ENCODE measurements around the gene MYO7B. TPM values are rescaled to one million over a fixed set of nuclear protein-coding genes. Genes with fewer than 3 reads are reported as not detected.

Gene MYO7B
- polyA plus RNA-seq, 2 of the 4 experiments (the other 2 are of a cell fraction): 0.04 to 0.09 TPM

DNA sequence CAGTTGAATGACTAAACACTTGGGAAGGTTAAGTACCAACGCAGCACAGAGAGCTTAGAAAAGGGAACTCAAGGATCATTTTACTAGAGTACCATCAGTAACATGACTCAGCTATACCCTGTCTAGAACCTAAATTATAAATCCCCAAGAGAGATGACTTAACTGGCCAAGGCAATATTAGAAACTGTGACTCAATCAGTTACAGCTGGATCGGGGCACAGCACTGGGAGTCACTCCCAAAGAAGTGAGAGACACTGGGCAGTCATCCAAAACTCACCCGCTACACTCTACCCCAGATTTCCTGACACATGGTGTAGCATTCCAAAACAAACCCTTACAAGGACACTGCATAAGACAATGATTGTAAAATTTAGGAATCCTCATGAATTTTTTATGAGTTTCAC is 26.9 kb upstream of the MYO7B start:
- Histone ChIP-seq H3K4me1 (peaks cover 64% of the 10 kb centered on the region), H3K4me3 (0 out of 3 replicates have a peak overlapping the region, but pooled peaks have one; percentile 10), H3K9me3 (no peaks in the 10 kb centered on the region), H3K27ac (peak overlapping the region; percentile 68 to 81; a peak in 5 of 6 replicates), H3K4me2 (peak overlapping the region; percentile 71)
- TF ChIP-seq MAX (IDR thresholded peaks at IDR 0.05): peak; percentile 66; the same call in 1 of the 2 replicates
- TF ChIP-seq GATA3 (IDR thresholded peaks at IDR 0.05; ENCODE audit: borderline replicate concordance): peak; percentile 72; the same call in 1 of the 2 replicates
- peak; percentile 83 for TF ChIP-seq JUNB (IDR thresholded peaks at IDR 0.05)
- peak in 1 of 2 experiments; percentile 77; a peak in 3 of 4 replicates for TF ChIP-seq CEBPB (IDR thresholded peaks at IDR 0.05)
- TF ChIP-seq JUN (IDR thresholded peaks at IDR 0.05): peak; percentile 42 to 64; a peak in 1 of 5 replicates
- TF ChIP-seq, protein P1, sequence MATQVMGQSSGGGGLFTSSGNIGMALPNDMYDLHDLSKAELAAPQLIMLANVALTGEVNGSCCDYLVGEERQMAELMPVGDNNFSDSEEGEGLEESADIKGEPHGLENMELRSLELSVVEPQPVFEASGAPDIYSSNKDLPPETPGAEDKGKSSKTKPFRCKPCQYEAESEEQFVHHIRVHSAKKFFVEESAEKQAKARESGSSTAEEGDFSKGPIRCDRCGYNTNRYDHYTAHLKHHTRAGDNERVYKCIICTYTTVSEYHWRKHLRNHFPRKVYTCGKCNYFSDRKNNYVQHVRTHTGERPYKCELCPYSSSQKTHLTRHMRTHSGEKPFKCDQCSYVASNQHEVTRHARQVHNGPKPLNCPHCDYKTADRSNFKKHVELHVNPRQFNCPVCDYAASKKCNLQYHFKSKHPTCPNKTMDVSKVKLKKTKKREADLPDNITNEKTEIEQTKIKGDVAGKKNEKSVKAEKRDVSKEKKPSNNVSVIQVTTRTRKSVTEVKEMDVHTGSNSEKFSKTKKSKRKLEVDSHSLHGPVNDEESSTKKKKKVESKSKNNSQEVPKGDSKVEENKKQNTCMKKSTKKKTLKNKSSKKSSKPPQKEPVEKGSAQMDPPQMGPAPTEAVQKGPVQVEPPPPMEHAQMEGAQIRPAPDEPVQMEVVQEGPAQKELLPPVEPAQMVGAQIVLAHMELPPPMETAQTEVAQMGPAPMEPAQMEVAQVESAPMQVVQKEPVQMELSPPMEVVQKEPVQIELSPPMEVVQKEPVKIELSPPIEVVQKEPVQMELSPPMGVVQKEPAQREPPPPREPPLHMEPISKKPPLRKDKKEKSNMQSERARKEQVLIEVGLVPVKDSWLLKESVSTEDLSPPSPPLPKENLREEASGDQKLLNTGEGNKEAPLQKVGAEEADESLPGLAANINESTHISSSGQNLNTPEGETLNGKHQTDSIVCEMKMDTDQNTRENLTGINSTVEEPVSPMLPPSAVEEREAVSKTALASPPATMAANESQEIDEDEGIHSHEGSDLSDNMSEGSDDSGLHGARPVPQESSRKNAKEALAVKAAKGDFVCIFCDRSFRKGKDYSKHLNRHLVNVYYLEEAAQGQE (IDR thresholded peaks at IDR 0.05): no peak
- peak; percentile 69; the same call in 1 of the 2 replicates for TF ChIP-seq FOSL2 (IDR thresholded peaks at IDR 0.05)
- TF ChIP-seq FOSL2 (CRISPR knock-in tag; IDR thresholded peaks at IDR 0.05): peak; percentile 89
- TF ChIP-seq, protein P2, sequence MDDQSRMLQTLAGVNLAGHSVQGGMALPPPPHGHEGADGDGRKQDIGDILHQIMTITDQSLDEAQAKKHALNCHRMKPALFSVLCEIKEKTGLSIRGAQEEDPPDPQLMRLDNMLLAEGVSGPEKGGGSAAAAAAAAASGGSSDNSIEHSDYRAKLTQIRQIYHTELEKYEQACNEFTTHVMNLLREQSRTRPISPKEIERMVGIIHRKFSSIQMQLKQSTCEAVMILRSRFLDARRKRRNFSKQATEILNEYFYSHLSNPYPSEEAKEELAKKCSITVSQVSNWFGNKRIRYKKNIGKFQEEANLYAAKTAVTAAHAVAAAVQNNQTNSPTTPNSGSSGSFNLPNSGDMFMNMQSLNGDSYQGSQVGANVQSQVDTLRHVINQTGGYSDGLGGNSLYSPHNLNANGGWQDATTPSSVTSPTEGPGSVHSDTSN (IDR thresholded peaks at IDR 0.05): 0 out of 2 replicates have a peak, but pooled peaks have one; percentile 51
- no peak for TF ChIP-seq RNF2 (IDR thresholded peaks at IDR 0.05; ENCODE audit: borderline replicate concordance, low read depth)
- TF ChIP-seq NFE2L2 (conservative IDR thresholded peaks at IDR 0.05; ENCODE audit: low read length): peak; percentile 41; the same call in 1 of the 2 replicates
- peak; percentile 92 for TF ChIP-seq MAFK (IDR thresholded peaks at IDR 0.05; ENCODE audit: partially characterized antibody)
- DNase-seq (ENCODE audit: low read depth in 1 of 2, low spot score in 1 of 2) (peak; percentile 87 to 91), ATAC-seq (peak; percentile 92), FAIRE-seq (peak; percentile 70)
- ChIA-PET POLR2A (interaction anchor here (1.0 to 3.6 kb wide), 3 partner anchors 18 to 214 kb away, joined by 3 to 25 read pairs (median 3); partner anchors contain the start of genes ERCC3 and IWS1), CTCF (interaction anchor here (1.0 to 3.0 kb wide), 4 partner anchors 10 to 187 kb away, joined by 5 to 10 read pairs (median 6); no protein-coding TSS in a partner anchor)
- WGBS (ENCODE audit: missing lambda C conversion rate): 0% methylated on average over 3 of the region's 3 CpGs

DNA sequence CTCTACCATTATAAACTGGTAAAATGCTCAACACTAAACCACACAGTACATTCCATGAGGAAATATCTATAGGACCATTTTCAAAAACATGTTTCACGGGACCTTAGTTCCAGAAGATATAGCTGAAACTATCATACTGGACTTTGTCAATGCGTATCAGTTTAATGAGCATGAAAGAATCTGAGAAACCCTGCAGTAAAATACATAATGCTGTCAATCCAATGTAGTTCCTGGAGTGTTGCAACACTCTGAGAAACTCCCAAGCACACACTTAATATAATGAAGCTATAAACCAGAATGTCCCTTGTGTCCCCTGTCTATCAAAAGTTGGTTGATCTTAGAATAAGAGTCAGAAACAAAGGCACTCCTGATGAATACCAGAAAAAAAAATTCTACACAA is 25.4 kb upstream of the MYO7B start:
- DNase-seq (ENCODE audit: low read depth in 1 of 2, low spot score in 1 of 2): no peak
- POLR2A ChIA-PET: interaction anchor here (3.6 kb wide), 1 partner anchor 17 kb away, joined by 25 read pairs; the partner anchor contains the start of gene IWS1
- 85% methylated on average over 2 of the region's 2 CpGs for WGBS (ENCODE audit: missing lambda C conversion rate)
- no peak for FAIRE-seq
- Histone ChIP-seq H3K9me3 (no peaks in the 10 kb centered on the region), H3K4me3 (no peak overlapping the region), H3K4me1 (peaks cover 66% of the 10 kb centered on the region), H3K4me2 (peak overlapping the region; percentile 71; the same call in 2 of the 3 replicates), H3K27ac (no peak overlapping the region; a peak in 1 of 6 replicates)
- CTCF ChIA-PET: interaction anchor here (0.6 to 1.3 kb wide), 3 partner anchors 127 to 299 kb away, joined by 3 to 4 read pairs (median 3); no protein-coding TSS in a partner anchor
- peak; percentile 73 to 74; a peak in 3 of 4 replicates for TF ChIP-seq CEBPB (IDR thresholded peaks at IDR 0.05)
- no peak for TF ChIP-seq RNF2 (IDR thresholded peaks at IDR 0.05; ENCODE audit: borderline replicate concordance, low read depth)
- no peak for TF ChIP-seq JUNB (IDR thresholded peaks at IDR 0.05)
- ATAC-seq: no peak

DNA sequence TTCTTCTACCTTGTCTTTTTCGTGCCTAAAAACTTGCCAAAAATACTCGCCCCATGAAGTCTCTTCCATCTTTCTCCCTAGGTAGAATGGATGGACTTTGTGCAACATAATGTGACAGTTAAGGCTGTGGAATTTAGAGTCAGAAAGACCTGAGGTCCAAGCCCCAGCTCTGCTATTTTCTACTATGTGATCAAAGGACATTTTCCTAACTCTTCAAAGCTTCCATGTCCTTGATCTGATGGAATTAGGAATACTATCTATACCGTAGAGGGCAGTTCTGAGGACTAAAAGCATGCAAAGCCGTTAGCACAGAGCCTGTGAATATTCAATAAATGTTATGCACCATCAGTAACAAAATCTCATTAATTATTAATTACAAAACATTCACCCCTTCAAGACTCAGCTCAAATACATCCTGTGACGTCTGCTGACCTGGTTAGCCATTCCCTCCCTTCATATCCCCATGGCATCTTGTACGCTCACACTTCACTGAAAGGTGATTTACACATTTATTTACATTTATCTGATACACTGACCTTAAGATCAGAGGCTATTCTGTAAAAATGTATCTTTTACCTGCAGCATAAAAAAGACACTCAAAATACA is 24.3 kb upstream of the MYO7B start:
- H3K9me3 ChIP-seq: no peaks in the 10 kb centered on the region
- TF ChIP-seq RCOR1 (IDR thresholded peaks at IDR 0.05; ENCODE audit: low read depth, low read length): no peak
- no peak for TF ChIP-seq POLR2AphosphoS2 (conservative IDR thresholded peaks at IDR 0.05; ENCODE audit: low read length)
- TF ChIP-seq ZNF302 (CRISPR knock-in tag; IDR thresholded peaks at IDR 0.05): no peak
- no peak for TF ChIP-seq NPAS2 (CRISPR knock-in tag; IDR thresholded peaks at IDR 0.05; ENCODE audit: borderline replicate concordance)
- no peak for TF ChIP-seq ZFP36 (IDR thresholded peaks at IDR 0.05; ENCODE audit: borderline replicate concordance, partially characterized antibody)
- TF ChIP-seq FOSB (CRISPR knock-in tag; IDR thresholded peaks at IDR 0.05): no peak
- TF ChIP-seq, protein P3, sequence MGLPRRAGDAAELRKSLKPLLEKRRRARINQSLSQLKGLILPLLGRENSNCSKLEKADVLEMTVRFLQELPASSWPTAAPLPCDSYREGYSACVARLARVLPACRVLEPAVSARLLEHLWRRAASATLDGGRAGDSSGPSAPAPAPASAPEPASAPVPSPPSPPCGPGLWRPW (IDR thresholded peaks at IDR 0.05): no peak
- no peak for TF ChIP-seq NR3C1 (IDR thresholded peaks at IDR 0.05)
- TF ChIP-seq FOXS1 (CRISPR knock-in tag; IDR thresholded peaks at IDR 0.05): no peak
- no peak for TF ChIP-seq MYC (IDR thresholded peaks at IDR 0.05; ENCODE audit: borderline replicate concordance, low read length)
- no peak for TF ChIP-seq PHF8 (IDR thresholded peaks at IDR 0.05; ENCODE audit: borderline replicate concordance, low read depth)
- no peak for TF ChIP-seq HEYL (CRISPR knock-in tag; IDR thresholded peaks at IDR 0.05)
- TF ChIP-seq JUNB (IDR thresholded peaks at IDR 0.05): no peak
- ATAC-seq (no peak), FAIRE-seq (no peak), DNase-seq (ENCODE audit: low read depth in 1 of 2, low spot score in 1 of 2) (no peak)
- peaks cover 66% of the 10 kb centered on the region for H3K4me1 ChIP-seq
- H3K27ac ChIP-seq: no peak overlapping the region
- ChIA-PET CTCF (interaction anchor here (0.6 to 1.3 kb wide), 2 partner anchors 38 to 139 kb away, joined by 3 read pairs; no protein-coding TSS in a partner anchor), POLR2A (no interaction called here)
- 83% methylated on average over 6 of the region's 6 CpGs for WGBS (ENCODE audit: missing lambda C conversion rate)
- no peak overlapping the region for H3K4me2 ChIP-seq
- no peak overlapping the region for H3K4me3 ChIP-seq

Data from A549 (cell line).